Body of pancreas (tissue), 4 donors: ENCODE data around the gene FRAS1. TPM values are rescaled to one million over a fixed set of nuclear protein-coding genes. Genes with fewer than 3 reads are reported as not detected.

Experiments used
- ATAC-seq: fragments of 150-250 bp; one replicate; pipeline ENCODE4 v1.9.1; 2016
- DNase-seq, 4 donors: peaks; one replicate each; pipeline ENCODE4 v3.0.0-alpha.2; 2019
- H3K27ac ChIP-seq, 4 donors: fragments of 200-600 bp; sonication (generic); 1 replicate in 3 of 4; 2 replicates in 1 of 4; pipeline versions ENCODE4 v1.5.1 to v1.6.1; 2016 to 2019; ENCODE audit warnings: mild to moderate bottlenecking in 1 of 4, mixed read lengths in 1 of 4, moderate library complexity in 1 of 4
- H3K27me3 ChIP-seq, 2 donors: fragments of 200-600 bp; sonication (generic); one replicate each; pipeline ENCODE4 v1.6.0; 2016; ENCODE audit warnings: mild to moderate bottlenecking in 1 of 2
- H3K36me3 ChIP-seq, 2 donors: fragments of 200-600 bp; sonication (generic); replicated peaks in 1 of 2; 2 replicates each; pipeline ENCODE4 v1.5.1; 2016; ENCODE audit warnings: low read depth in 2 of 2; ENCODE audit not compliant: insufficient read depth in 1 of 2
- H3K4me1 ChIP-seq: fragments of 200-600 bp; sonication (generic); one replicate; pipeline ENCODE4 v1.6.0; 2016
- H3K4me3 ChIP-seq, 2 donors: fragments of 200-600 bp; sonication (generic); 1 replicate in 1 of 2; 2 replicates in 1 of 2; pipeline ENCODE4 v1.5.1; 2016 to 2019
- H3K9me3 ChIP-seq, 3 donors: fragments of 200-600 bp; sonication (generic); 1 replicate in 2 of 3; 2 replicates in 1 of 3; pipeline ENCODE4 v1.5.1; 2016
- POLR2A ChIP-seq, 3 donors: fragments of 450-650 bp; IDR thresholded peaks; one replicate each; pipeline ENCODE4 v1.6.1; 2016; ENCODE audit warnings: antibody characterized with exemption in 3 of 3, mild to moderate bottlenecking in 2 of 3
- WGBS, 2 donors: methylation state at CpG; one replicate each; pipeline ENCODE4 v1.1.5; 2017; 5-methylcytosine and 5-hydroxymethylcytosine counted together
- intact Hi-C: fragments of 100-400 bp; cut with DNase I; formaldehyde crosslinking; loops from one replicate; pipeline ENCODE4 v1.15.1; 2023
- total RNA-seq, 2 donors: library from RNA; depleted of rRNA; stranded (reverse); fragments of >200 nt; gene quantifications; one replicate each; pipeline ENCODE4 v1.1.0, GENCODE V29; 2016
- TF ChIP-seq, protein P1 (sequence below), 7 experiments: fragments of 450-650 bp in 4 of 7; fragments of 200-600 bp in 3 of 7; sonication (generic) in 3 of 7; IDR thresholded peaks; one replicate each; pipeline ENCODE4 v1.5.1; 2016 to 2019; ENCODE audit warnings: antibody characterized with exemption in 7 of 7

The FRAS1 gene
- total RNA-seq, 2 donors from 2014 or later = 22.6 to 24.4 TPM

DNA sequence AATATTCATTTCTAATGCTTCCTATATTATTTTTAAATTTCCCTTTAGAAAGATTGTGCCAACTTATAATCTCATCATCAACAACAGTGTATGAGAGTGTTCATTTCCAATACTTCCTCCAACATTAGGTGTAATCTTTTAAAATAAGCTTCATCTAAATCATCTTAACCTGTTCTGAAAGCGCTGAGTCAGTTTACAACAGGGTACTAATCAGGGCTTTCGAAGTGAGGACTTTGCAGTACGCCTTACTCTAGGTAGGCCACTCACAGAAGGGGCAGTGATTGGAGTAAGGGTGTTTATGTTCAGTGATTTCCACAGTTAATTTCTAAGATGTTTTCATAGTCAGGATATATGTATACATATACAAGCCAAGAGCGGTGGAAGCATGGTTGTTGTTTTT is 87.9 kb downstream of the FRAS1 start:
- H3K4me1 ChIP-seq = peaks cover 16% of the 10 kb centered on the region
- H3K4me3 ChIP-seq = no peak overlapping the region
- intact Hi-C loops = no loop called here
- DNase-seq = no peak
- H3K36me3 ChIP-seq = no peaks in the 10 kb centered on the region
- no peaks in the 10 kb centered on the region for H3K9me3 ChIP-seq
- H3K27ac ChIP-seq = no peak overlapping the region
- WGBS, 2 donors = 92% methylated on average over 4 of the region's 4 CpGs
- no peaks in the 10 kb centered on the region for H3K27me3 ChIP-seq
- ATAC-seq = no peak
- TF ChIP-seq POLR2A (IDR thresholded peaks at IDR 0.05) = no peak
- TF ChIP-seq, protein P1, sequence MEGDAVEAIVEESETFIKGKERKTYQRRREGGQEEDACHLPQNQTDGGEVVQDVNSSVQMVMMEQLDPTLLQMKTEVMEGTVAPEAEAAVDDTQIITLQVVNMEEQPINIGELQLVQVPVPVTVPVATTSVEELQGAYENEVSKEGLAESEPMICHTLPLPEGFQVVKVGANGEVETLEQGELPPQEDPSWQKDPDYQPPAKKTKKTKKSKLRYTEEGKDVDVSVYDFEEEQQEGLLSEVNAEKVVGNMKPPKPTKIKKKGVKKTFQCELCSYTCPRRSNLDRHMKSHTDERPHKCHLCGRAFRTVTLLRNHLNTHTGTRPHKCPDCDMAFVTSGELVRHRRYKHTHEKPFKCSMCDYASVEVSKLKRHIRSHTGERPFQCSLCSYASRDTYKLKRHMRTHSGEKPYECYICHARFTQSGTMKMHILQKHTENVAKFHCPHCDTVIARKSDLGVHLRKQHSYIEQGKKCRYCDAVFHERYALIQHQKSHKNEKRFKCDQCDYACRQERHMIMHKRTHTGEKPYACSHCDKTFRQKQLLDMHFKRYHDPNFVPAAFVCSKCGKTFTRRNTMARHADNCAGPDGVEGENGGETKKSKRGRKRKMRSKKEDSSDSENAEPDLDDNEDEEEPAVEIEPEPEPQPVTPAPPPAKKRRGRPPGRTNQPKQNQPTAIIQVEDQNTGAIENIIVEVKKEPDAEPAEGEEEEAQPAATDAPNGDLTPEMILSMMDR (IDR thresholded peaks at IDR 0.05) = no peak

DNA sequence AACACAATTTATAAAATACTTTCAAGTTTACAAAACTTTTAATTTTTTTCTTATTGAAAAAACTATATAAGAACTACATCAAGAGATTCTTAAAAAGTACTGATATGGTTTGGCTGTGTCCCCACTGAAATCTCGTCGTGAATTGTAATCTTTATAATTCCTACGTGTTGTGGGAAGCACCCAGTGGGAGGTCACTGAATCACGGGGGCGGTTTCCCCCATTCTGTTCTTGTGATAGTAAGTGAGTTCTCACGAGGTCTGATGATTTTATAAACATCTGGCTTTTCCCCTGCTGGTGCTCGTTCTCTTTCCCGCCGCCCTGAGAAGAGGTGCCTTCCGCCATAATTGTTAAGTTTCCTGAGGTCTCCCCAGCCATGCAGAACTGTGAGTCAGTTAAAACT is 88.5 kb downstream of the FRAS1 start:
- Histone ChIP-seq H3K4me1 (peaks cover 18% of the 10 kb centered on the region), H3K27ac (no peak overlapping the region), H3K36me3 (no peaks in the 10 kb centered on the region), H3K9me3 (no peaks in the 10 kb centered on the region), H3K4me3 (no peak overlapping the region), H3K27me3 (no peaks in the 10 kb centered on the region)
- TF ChIP-seq, protein P1 (IDR thresholded peaks at IDR 0.05) = no peak
- no peak for TF ChIP-seq POLR2A (IDR thresholded peaks at IDR 0.05)
- intact Hi-C loops = no loop called here
- 74 to 76% methylated on average over 10 of the region's 10 CpGs for WGBS, 2 donors
- DNase-seq (no peak), ATAC-seq (no peak)

DNA sequence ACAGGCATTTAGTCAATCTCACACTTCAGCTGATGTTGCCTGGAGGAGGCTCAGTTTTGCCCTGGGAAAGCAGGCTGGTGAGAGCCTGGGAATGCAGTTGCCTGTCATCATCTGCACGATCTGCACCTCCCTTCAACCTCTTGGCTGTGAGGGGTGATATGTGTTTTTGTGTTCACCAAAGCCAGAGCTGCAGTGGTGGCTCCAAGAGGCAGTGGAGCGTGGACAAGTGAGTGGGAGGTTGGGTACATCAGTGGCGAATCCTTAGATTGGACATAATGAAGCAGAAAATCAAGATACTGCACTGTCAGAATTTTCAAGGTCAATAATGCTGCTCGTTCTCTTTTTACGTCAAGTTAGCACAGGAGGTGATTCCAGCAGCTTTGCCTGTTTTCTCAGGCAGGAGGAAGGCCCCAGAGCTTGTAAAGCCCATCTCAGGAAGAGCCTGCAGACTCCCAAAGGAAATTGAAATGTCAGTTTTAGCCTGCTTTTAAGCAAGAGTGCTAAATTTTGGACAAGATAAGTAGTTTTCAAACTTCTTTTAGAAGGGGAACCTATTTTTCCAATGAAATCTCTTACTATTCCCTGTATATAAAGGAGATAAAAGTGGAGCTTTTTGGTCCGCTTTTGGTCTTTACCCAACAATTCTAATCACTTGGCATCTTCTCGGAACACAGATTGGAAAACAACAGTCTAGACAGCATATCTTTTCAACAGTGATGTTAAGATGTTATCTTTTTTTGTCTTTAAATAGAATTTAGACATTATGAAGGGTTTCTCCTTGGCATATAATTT is 92.8 kb downstream of the FRAS1 start:
- 44 to 49% methylated on average over 7 of the region's 7 CpGs for whole genome bisulfite sequencing, 2 donors
- Histone ChIP-seq H3K9me3 (no peaks in the 10 kb centered on the region), H3K4me3 (no peak overlapping the region), H3K4me1 (peaks cover 24% of the 10 kb centered on the region), H3K36me3 (no peaks in the 10 kb centered on the region), H3K27me3 (no peaks in the 10 kb centered on the region), H3K27ac (peak overlapping the region in 3 of 4 donors; percentile 38 to 68 (median 64))
- DNase-seq (peak in 1 of 4 donors; percentile 5), ATAC-seq (no peak)
- TF ChIP-seq POLR2A (IDR thresholded peaks at IDR 0.05) = no peak
- TF ChIP-seq, protein P1 (IDR thresholded peaks at IDR 0.05) = no peak
- intact Hi-C loops = no loop called here

DNA sequence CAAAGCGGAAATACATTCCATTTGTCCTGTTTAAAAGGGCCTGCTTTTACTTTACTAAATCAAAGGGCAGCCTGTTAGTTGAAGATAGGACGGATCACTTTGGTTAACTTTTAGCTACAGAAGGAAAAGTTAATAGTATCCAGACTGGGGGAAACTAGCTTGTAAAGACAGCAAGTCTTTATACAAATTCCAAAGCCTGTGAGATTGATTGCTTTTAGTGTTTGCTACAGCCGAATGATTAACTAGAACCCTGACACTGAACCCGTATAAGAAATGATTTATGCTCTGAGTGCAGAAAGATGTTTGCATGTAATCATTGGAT is 93.4 kb downstream of the FRAS1 start:
- H3K4me3 ChIP-seq = no peak overlapping the region
- H3K4me1 ChIP-seq = peaks cover 24% of the 10 kb centered on the region
- DNase-seq = no peak
- H3K36me3 ChIP-seq = no peaks in the 10 kb centered on the region
- no peaks in the 10 kb centered on the region for H3K27me3 ChIP-seq
- H3K9me3 ChIP-seq = no peaks in the 10 kb centered on the region
- 41 to 44% methylated on average over 4 of the region's 4 CpGs for WGBS, 2 donors
- TF ChIP-seq, protein P1 (IDR thresholded peaks at IDR 0.05) = no peak
- no peak for TF ChIP-seq POLR2A (IDR thresholded peaks at IDR 0.05)
- ATAC-seq = peak; percentile 85
- H3K27ac ChIP-seq = peak overlapping the region in 3 of 4 donors; percentile 38 to 68 (median 64)
- intact Hi-C loops = no loop called here

DNA sequence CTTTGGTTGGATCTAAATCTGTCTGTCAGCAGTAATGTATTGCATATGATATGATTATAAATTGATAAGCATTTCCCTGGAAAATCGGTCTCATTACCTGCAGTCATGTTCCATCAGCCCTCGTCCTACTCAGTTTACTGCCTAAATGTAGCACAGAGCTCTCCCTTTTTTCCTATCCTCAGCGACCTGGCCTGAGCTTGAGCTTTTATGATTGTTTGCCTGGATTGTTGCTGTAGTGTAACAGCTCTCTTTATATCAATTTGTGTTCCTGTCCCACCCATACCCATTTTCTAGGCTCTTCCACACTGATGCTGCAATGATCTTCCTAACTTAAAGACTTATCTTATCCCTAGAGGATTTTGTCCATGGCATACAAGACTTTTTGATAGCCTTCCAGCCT is 95.7 kb downstream of the FRAS1 start:
- intact Hi-C loops = no loop called here
- Histone ChIP-seq H3K9me3 (no peaks in the 10 kb centered on the region), H3K4me3 (no peak overlapping the region), H3K4me1 (peaks cover 24% of the 10 kb centered on the region), H3K27me3 (no peaks in the 10 kb centered on the region), H3K36me3 (no peaks in the 10 kb centered on the region), H3K27ac (peak overlapping the region in 1 of 4 donors; percentile 35)
- DNase-seq (no peak), ATAC-seq (no peak)
- no peak for TF ChIP-seq POLR2A (IDR thresholded peaks at IDR 0.05)
- TF ChIP-seq, protein P1 (IDR thresholded peaks at IDR 0.05) = no peak
- WGBS, 2 donors = 53 to 57% methylated on average over 3 of the region's 3 CpGs
